ENCODE results near the gene WHRN.

DNA sequence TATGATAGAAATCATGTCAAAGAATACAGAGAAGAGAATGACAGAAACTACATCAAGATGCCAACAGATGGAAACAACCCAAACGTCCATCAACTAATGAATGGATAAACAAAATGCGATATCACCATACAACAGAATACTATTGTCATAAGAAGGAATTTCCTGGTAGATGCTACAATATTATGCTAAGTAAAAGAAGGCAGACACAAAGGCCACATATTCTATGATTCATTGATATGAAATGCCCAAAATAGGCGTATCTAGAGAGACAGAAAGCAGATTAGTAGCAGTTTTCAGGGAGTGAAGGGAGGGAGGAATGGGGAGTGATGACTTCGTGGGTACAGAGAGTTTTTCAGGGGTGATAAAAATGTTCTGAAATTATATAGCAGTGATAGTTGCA is 59.2 kb downstream of the WHRN start:
- TF ChIP-seq, protein P1, sequence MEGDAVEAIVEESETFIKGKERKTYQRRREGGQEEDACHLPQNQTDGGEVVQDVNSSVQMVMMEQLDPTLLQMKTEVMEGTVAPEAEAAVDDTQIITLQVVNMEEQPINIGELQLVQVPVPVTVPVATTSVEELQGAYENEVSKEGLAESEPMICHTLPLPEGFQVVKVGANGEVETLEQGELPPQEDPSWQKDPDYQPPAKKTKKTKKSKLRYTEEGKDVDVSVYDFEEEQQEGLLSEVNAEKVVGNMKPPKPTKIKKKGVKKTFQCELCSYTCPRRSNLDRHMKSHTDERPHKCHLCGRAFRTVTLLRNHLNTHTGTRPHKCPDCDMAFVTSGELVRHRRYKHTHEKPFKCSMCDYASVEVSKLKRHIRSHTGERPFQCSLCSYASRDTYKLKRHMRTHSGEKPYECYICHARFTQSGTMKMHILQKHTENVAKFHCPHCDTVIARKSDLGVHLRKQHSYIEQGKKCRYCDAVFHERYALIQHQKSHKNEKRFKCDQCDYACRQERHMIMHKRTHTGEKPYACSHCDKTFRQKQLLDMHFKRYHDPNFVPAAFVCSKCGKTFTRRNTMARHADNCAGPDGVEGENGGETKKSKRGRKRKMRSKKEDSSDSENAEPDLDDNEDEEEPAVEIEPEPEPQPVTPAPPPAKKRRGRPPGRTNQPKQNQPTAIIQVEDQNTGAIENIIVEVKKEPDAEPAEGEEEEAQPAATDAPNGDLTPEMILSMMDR (CRISPR knock-in tag; IDR thresholded peaks at IDR 0.05), result no peak
- TF ChIP-seq ZNF558 (CRISPR knock-in tag; IDR thresholded peaks at IDR 0.05; ENCODE audit: borderline replicate concordance), result no peak
- no peak for TF ChIP-seq ZNF274 (CRISPR knock-in tag; IDR thresholded peaks at IDR 0.05)
- no peak for TF ChIP-seq RAD21 (CRISPR knock-in tag; IDR thresholded peaks at IDR 0.05)
- no peak for TF ChIP-seq SP1 (IDR thresholded peaks at IDR 0.05)
- TF ChIP-seq SP1 (CRISPR knock-in tag; IDR thresholded peaks at IDR 0.05), result no peak
- no peak for TF ChIP-seq ESRRA (CRISPR knock-in tag; IDR thresholded peaks at IDR 0.05; ENCODE audit: low read depth)
- TF ChIP-seq, protein P2, sequence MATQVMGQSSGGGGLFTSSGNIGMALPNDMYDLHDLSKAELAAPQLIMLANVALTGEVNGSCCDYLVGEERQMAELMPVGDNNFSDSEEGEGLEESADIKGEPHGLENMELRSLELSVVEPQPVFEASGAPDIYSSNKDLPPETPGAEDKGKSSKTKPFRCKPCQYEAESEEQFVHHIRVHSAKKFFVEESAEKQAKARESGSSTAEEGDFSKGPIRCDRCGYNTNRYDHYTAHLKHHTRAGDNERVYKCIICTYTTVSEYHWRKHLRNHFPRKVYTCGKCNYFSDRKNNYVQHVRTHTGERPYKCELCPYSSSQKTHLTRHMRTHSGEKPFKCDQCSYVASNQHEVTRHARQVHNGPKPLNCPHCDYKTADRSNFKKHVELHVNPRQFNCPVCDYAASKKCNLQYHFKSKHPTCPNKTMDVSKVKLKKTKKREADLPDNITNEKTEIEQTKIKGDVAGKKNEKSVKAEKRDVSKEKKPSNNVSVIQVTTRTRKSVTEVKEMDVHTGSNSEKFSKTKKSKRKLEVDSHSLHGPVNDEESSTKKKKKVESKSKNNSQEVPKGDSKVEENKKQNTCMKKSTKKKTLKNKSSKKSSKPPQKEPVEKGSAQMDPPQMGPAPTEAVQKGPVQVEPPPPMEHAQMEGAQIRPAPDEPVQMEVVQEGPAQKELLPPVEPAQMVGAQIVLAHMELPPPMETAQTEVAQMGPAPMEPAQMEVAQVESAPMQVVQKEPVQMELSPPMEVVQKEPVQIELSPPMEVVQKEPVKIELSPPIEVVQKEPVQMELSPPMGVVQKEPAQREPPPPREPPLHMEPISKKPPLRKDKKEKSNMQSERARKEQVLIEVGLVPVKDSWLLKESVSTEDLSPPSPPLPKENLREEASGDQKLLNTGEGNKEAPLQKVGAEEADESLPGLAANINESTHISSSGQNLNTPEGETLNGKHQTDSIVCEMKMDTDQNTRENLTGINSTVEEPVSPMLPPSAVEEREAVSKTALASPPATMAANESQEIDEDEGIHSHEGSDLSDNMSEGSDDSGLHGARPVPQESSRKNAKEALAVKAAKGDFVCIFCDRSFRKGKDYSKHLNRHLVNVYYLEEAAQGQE (IDR thresholded peaks at IDR 0.05; ENCODE audit: borderline replicate concordance in 1 of 2, low read depth in 1 of 2, low read length in 2 of 2), result no peak
- TF ChIP-seq POLR2AphosphoS5 (IDR thresholded peaks at IDR 0.05; ENCODE audit: low read depth, low read length), result no peak
- no peak for TF ChIP-seq ZNF672 (CRISPR knock-in tag; IDR thresholded peaks at IDR 0.05)
- no peak for TF ChIP-seq HOXA3 (CRISPR knock-in tag; IDR thresholded peaks at IDR 0.05)
- TF ChIP-seq, protein P3, sequence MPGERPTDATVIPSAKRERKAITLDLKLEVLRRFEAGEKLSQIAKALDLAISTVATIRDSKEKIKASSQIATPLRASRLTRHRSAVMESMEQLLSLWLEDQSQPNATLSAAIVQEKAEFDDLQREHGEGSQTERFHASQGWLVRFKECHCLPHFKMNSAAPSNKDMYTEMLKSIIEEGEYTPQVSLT (CRISPR knock-in tag; IDR thresholded peaks at IDR 0.05; ENCODE audit: borderline replicate concordance, low read depth), result no peak

All from HepG2 (cell line).